SU-DHL-6 (cell line): ENCODE data around the gene GALR2.

ENCODE experiments used
- CTCF ChIP-seq: fragments of 200-600 bp; sonication (generic); IDR thresholded peaks from one replicate; pipeline ENCODE4 v1.5.1; 2017; ENCODE audit warnings: antibody characterized with exemption, mild to moderate bottlenecking, low read length, moderate library complexity; ENCODE audit not compliant: insufficient read depth, poor library complexity, severe bottlenecking
- EZH2phosphoT487 ChIP-seq: fragments of 200-600 bp; sonication (generic), shearing (Covaris generic); conservative IDR thresholded peaks from 2 replicates; pipeline ENCODE4 v1.6.1; 2018; ENCODE audit warnings: mild to moderate bottlenecking, antibody characterized with exemption, low read length, moderate library complexity, mixed read lengths

- no peak for TF ChIP-seq CTCF
- TF ChIP-seq EZH2phosphoT487: no peak
Observed at GRCh38 chr17:76111956-76112355, 37.4 kb downstream of the GALR2 start.
